ENCODE results near the gene MACROH2A1. TPM values are rescaled to one million over a fixed set of nuclear protein-coding genes. Genes with fewer than 3 reads are reported as not detected.

Gene MACROH2A1
- total RNA-seq, 1 donor from 2014 or later = 390 TPM

- TF ChIP-seq CTCF (conservative IDR thresholded peaks at IDR 0.05; ENCODE audit: low read depth, low read length) = no peak
- no peak overlapping the region for H3K4me3 ChIP-seq (ENCODE audit: low read depth, low read length)
- DNase-seq (ENCODE audit: low read depth) = no peak
These were observed 6.8 kb downstream of the MACROH2A1 start for GRCh38 chr5:135392256-135392655.

- DNase-seq (ENCODE audit: low read depth) = no peak
- no peak for TF ChIP-seq CTCF (conservative IDR thresholded peaks at IDR 0.05; ENCODE audit: low read depth, low read length)
- no peak overlapping the region for H3K4me3 ChIP-seq (ENCODE audit: low read depth, low read length)
These were observed 7.2 kb downstream of the MACROH2A1 start for GRCh38 chr5:135391869-135392255.

- DNase-seq (ENCODE audit: low read depth) = no peak
- no peak overlapping the region for H3K4me3 ChIP-seq (ENCODE audit: low read depth, low read length)
- TF ChIP-seq CTCF (conservative IDR thresholded peaks at IDR 0.05; ENCODE audit: low read depth, low read length) = no peak
These were observed 7.7 kb downstream of the MACROH2A1 start for GRCh38 chr5:135391116-135391868.

- no peak overlapping the region for H3K4me3 ChIP-seq (ENCODE audit: low read depth, low read length)
- no peak for TF ChIP-seq CTCF (conservative IDR thresholded peaks at IDR 0.05; ENCODE audit: low read depth, low read length)
- no peak for DNase-seq (ENCODE audit: low read depth)
These were observed 10.1 kb downstream of the MACROH2A1 start for GRCh38 chr5:135388860-135389435.

GRCh38 chr5:135387629-135387960 lies 11.4 kb downstream of the MACROH2A1 start:
- no peak overlapping the region for H3K4me3 ChIP-seq (ENCODE audit: low read depth, low read length)
- TF ChIP-seq CTCF (conservative IDR thresholded peaks at IDR 0.05; ENCODE audit: low read depth, low read length) = no peak
- no peak for DNase-seq (ENCODE audit: low read depth)

- no peak for DNase-seq (ENCODE audit: low read depth)
- H3K4me3 ChIP-seq (ENCODE audit: low read depth, low read length) = no peak overlapping the region
- no peak for TF ChIP-seq CTCF (conservative IDR thresholded peaks at IDR 0.05; ENCODE audit: low read depth, low read length)
These were observed 12.0 kb downstream of the MACROH2A1 start for GRCh38 chr5:135386886-135387628.
